K562 (cell line): ENCODE results near the gene NXN. TPM values are rescaled to one million over a fixed set of nuclear protein-coding genes. Genes with fewer than 3 reads are reported as not detected.

Experiments used
- ATAC-seq: fragments of 200-7000 bp; cut with Tn5 transposase; 3 replicates; pipeline ENCODE4 v1.9.1; 2020; ENCODE audit warnings: moderate library complexity
- BruUV-seq: library from RNA; stranded (reverse); fragments of 400-500 nt; replicated peaks from 2 replicates; lab custom pipeline; 2021; lab: Mats Ljungman, UMichigan
- CTCF ChIA-PET: fragments of 300-600 bp; formaldehyde crosslinking; extraction: SDS; loops from one replicate; lab custom pipeline; 2021; ENCODE audit warnings: low intra/inter-chr PET ratio; lab: Yijun Ruan, JAX
- POLR2A ChIA-PET: fragments of 300-600, 350-650 bp; sonication (Branson Sonifier 250); formaldehyde crosslinking; extraction: SDS; loops from one replicate; lab custom pipeline; 2021; ENCODE audit warnings: antibody characterized with exemption, inconsistent platforms; lab: Yijun Ruan, JAX
- DNase-seq, 4 experiments: peaks; one replicate each; pipeline versions ENCODE4 v3.0.0 to v3.0.0-alpha.2; 2011 to 2018; ENCODE audit warnings: low spot score in 3 of 4, mixed read lengths in 3 of 4; ENCODE audit errors: extremely low read depth in 1 of 4
- FAIRE-seq: peaks from 2 replicates; lab custom pipeline; 2011; peaks lifted over from hg19 to GRCh38; lab: Jason Lieb, UNC
- H2AFZ ChIP-seq: 2 replicates; pipeline ENCODE4 v1.6.0; 2011; ENCODE audit warnings: low read depth, low read length, control low read depth, inconsistent platforms
- H3K27ac ChIP-seq: fragments of 200-600 bp; 3 replicates; pipeline ENCODE4 v1.8.0; 2011; ENCODE audit warnings: low read depth, mild to moderate bottlenecking, control low read depth, inconsistent platforms, low read length, moderate library complexity, mixed read lengths; ENCODE audit errors: extremely low read depth
- H3K27me3 ChIP-seq, 2 experiments: fragments of 300-600 bp in 1 of 2; 2 replicates in 1 of 2; 3 replicates in 1 of 2; pipeline versions ENCODE4 v1.6.0 to v1.8.0; 2011; ENCODE audit warnings: inconsistent platforms in 2 of 2, low read length in 2 of 2, mild to moderate bottlenecking in 1 of 2, mixed read lengths in 1 of 2, moderate library complexity in 1 of 2; ENCODE audit not compliant: control insufficient read depth in 2 of 2, insufficient read depth in 2 of 2
- H3K36me3 ChIP-seq: fragments of 300-600 bp; 3 replicates; pipeline ENCODE4 v1.8.0; 2011; ENCODE audit warnings: mild to moderate bottlenecking, low read length, inconsistent platforms; ENCODE audit not compliant: control insufficient read depth, insufficient read depth
- H3K4me1 ChIP-seq, 2 experiments: fragments of 200-600 bp in 1 of 2; replicated peaks in 1 of 2; 2 replicates in 1 of 2; 3 replicates in 1 of 2; pipeline versions ENCODE4 v1.5.1 to v1.8.0; 2011; ENCODE audit warnings: inconsistent platforms in 2 of 2, low read length in 2 of 2, mild to moderate bottlenecking in 1 of 2, mixed read lengths in 1 of 2, moderate library complexity in 1 of 2; ENCODE audit not compliant: control insufficient read depth in 2 of 2, insufficient read depth in 2 of 2
- H3K4me2 ChIP-seq: 2 replicates; pipeline ENCODE4 v1.6.1; 2011; ENCODE audit warnings: low read length, control low read depth, inconsistent platforms, mixed read lengths; ENCODE audit not compliant: insufficient read depth
- H3K4me3 ChIP-seq: fragments of 200-600 bp; sonication (generic), shearing (Covaris generic); 2 replicates; pipeline ENCODE4 v1.5.1; 2016; ENCODE audit warnings: control low read depth, inconsistent platforms
- H3K79me2 ChIP-seq: fragments of 200-600 bp; 3 replicates; pipeline ENCODE4 v1.8.0; 2011; ENCODE audit warnings: low read length, inconsistent platforms; ENCODE audit not compliant: control insufficient read depth, insufficient read depth
- H3K9ac ChIP-seq, 2 experiments: 2 replicates each; pipeline versions ENCODE4 v1.6.0 to v1.6.1; 2011; ENCODE audit warnings: low read depth in 2 of 2, low read length in 2 of 2, control low read depth in 1 of 2, inconsistent platforms in 1 of 2, mild to moderate bottlenecking in 1 of 2, mixed read lengths in 1 of 2; ENCODE audit not compliant: insufficient read depth in 1 of 2
- H3K9me1 ChIP-seq: one replicate; pipeline ENCODE4 v1.6.0; 2011; ENCODE audit warnings: inconsistent platforms, mild to moderate bottlenecking, low read length, moderate library complexity; ENCODE audit not compliant: control insufficient read depth, insufficient read depth
- H3K9me3 ChIP-seq: replicated peaks from 2 replicates; pipeline ENCODE4 v1.5.1; 2011; ENCODE audit warnings: low read depth, low read length, inconsistent platforms; ENCODE audit not compliant: control insufficient read depth, insufficient read depth
- H4K20me1 ChIP-seq: replicated peaks from 2 replicates; pipeline ENCODE4 v1.6.1; 2011; ENCODE audit warnings: low read length, inconsistent platforms, mixed read lengths; ENCODE audit not compliant: control insufficient read depth, insufficient read depth
- BACH1 ChIP-seq: fragments of 200-800 bp; sonication (Bioruptor generic); IDR thresholded peaks from 2 replicates; pipeline ENCODE4 v1.6.1; 2016; ENCODE audit warnings: missing genetic modification characterization, missing compliant biosample characterization
- BHLHE40 ChIP-seq: IDR thresholded peaks from 2 replicates; pipeline ENCODE4 v1.6.1; 2011; ENCODE audit warnings: low read length, improper control_type of control experiment
- CBFB ChIP-seq: sonication (generic); formaldehyde crosslinking; IDR thresholded peaks from 2 replicates; pipeline ENCODE4 v1.4.0; 2020; ENCODE audit warnings: mild to moderate bottlenecking, missing genetic modification reagents
- ETS1 ChIP-seq: conservative IDR thresholded peaks from 2 replicates; pipeline ENCODE4 v1.6.1; 2011; ENCODE audit warnings: low read depth, mild to moderate bottlenecking, low read length; ENCODE audit not compliant: control insufficient read depth
- GTF2E2 ChIP-seq: fragments of 200-800 bp; sonication (Bioruptor generic); IDR thresholded peaks from 2 replicates; pipeline ENCODE4 v1.6.1; 2016; ENCODE audit warnings: missing genetic modification characterization, missing compliant biosample characterization
- GTF2F1 ChIP-seq: IDR thresholded peaks from 2 replicates; pipeline ENCODE4 v1.6.1; 2011; ENCODE audit warnings: low read depth, low read length, improper control_type of control experiment
- MCM5 ChIP-seq: fragments of 450-650 bp; IDR thresholded peaks from 2 replicates; pipeline ENCODE4 v1.6.1; 2016; ENCODE audit warnings: low read depth
- PHF21A ChIP-seq: fragments of 450-650 bp; IDR thresholded peaks from 2 replicates; pipeline ENCODE4 v1.6.1; 2017; ENCODE audit warnings: low read depth, borderline replicate concordance
- USF1 ChIP-seq: sonication (generic); formaldehyde crosslinking; IDR thresholded peaks from 2 replicates; pipeline ENCODE4 v1.9.0; 2022; ENCODE audit warnings: mild to moderate bottlenecking, missing genetic modification reagents
- XRCC5 ChIP-seq: fragments of 200-400 bp; formaldehyde crosslinking; IDR thresholded peaks from 2 replicates; pipeline ENCODE4 v1.6.1; 2017; ENCODE audit warnings: low read depth, mild to moderate bottlenecking, low read length
- ZEB2 ChIP-seq: fragments of 450-650 bp; IDR thresholded peaks from 2 replicates; pipeline ENCODE4 v1.6.1; 2016
- ZNF197 ChIP-seq: fragments of 200-800 bp; sonication (Bioruptor generic); IDR thresholded peaks from 2 replicates; pipeline ENCODE4 v1.6.1; 2016; ENCODE audit warnings: low read depth, missing genetic modification characterization, missing compliant biosample characterization
- ZNF77 ChIP-seq: fragments of 250-450 bp; sonication (Bioruptor Pico); IDR thresholded peaks from 2 replicates; pipeline ENCODE4 v1.5.0; 2020
- ZNF780A ChIP-seq: fragments of 250-450 bp; sonication (Bioruptor Pico); IDR thresholded peaks from 2 replicates; pipeline ENCODE4 v1.5.0; 2021; ENCODE audit warnings: mild to moderate bottlenecking
- WGBS: fragments of 100-300 bp; shearing (Covaris generic); methylation state at CpG from one replicate; pipeline ENCODE4 v1.1.6; 2016; ENCODE audit warnings: low coverage, mixed read lengths; ENCODE audit not compliant: insufficient coverage; ENCODE audit errors: missing lambda C conversion rate; 5-methylcytosine and 5-hydroxymethylcytosine counted together
- in situ Hi-C: fragments of 300-500 bp; cut with MboI; formaldehyde crosslinking; loops from 4 replicates; pipeline ENCODE4 v1.15.0; 2018; ENCODE audit warnings: inconsistent platforms, mixed read lengths
- intact Hi-C: fragments of 100-400 bp; cut with micrococcal nuclease; formaldehyde crosslinking; loops from 2 replicates; pipeline ENCODE4 v1.14.2; 2022
- polyA plus RNA-seq, 8 experiments: library from polyadenylated mRNA; depleted of rRNA in 4 of 8; stranded (reverse) in 5 of 8; unstranded in 3 of 8; fragments of >200 nt; fragmentation: Nextera tagmentation in 2 of 8; fragmentation: Illumina TruSeq in 1 of 8; extraction: Ambion mirVana in 2 of 8; extraction: Trizol in 1 of 8; gene quantifications; 2 replicates each; pipeline versions ENCODE4 v1.2.1 to v1.2.3, GENCODE V29; 2011 to 2014; ENCODE audit warnings: inconsistent platforms in 1 of 8, missing spikeins in 1 of 8
- total RNA-seq, 7 experiments: library from RNA; depleted of rRNA in 6 of 7; stranded (reverse); fragments of >200 nt in 6 of 7; fragmentation: Illumina TruSeq in 2 of 7; extraction: Trizol in 2 of 7; gene quantifications; 2 replicates each; pipeline versions ENCODE4 v1.2.1 to v1.2.3, GENCODE V29; 2011 to 2021; ENCODE audit warnings: low replicate concordance in 1 of 7

Gene NXN
- total and polyA plus RNA-seq, 9 of the 15 experiments (the other 6 are each of a cell fraction or from before 2014, with no cell fraction given) = 0.08 to 0.39 (median 0.29) TPM; not detected in 5

- CTCF ChIA-PET = no interaction called here
- in situ Hi-C loops = loop anchor here (5.0 to 10.0 kb wide), 2 partner anchors 201 to 564 kb away; no protein-coding TSS in a partner anchor
- TF ChIP-seq USF1 (peak; percentile 44; the same call in 1 of the 2 replicates), GTF2E2 (tag) (no peak)
These were observed 9.0 kb upstream of the NXN start for GRCh38 chr17:988561-988960.

GRCh38 chr17:987931-988330 is 8.4 kb upstream of the NXN start:
- in situ Hi-C loops = loop anchor here (5.0 to 10.0 kb wide), 2 partner anchors 201 to 563 kb away; no protein-coding TSS in a partner anchor
- WGBS = 24% methylated on average over 14 of the region's 15 CpGs
- Histone ChIP-seq H4K20me1 (no peaks in the 10 kb centered on the region), H3K9ac (no peak overlapping the region), H3K4me2 (no peak overlapping the region), H3K9me1 (no peaks in the 10 kb centered on the region), H3K27ac (no peak overlapping the region), H3K36me3 (no peaks in the 10 kb centered on the region), H2AFZ (no peak overlapping the region), H3K27me3 (peaks cover 0 to 23% of the 10 kb centered on the region in 2 experiments; a peak in 3 of 5 replicates), H3K4me1 (no peaks in the 10 kb centered on the region; a peak in 1 of 5 replicates), H3K4me3 (no peak overlapping the region), H3K9me3 (no peaks in the 10 kb centered on the region), H3K79me2 (no peaks in the 10 kb centered on the region)
- ATAC-seq (no peak), DNase-seq (no peak), FAIRE-seq (no peak)
- ChIA-PET CTCF (no interaction called here), POLR2A (no interaction called here)
- TF ChIP-seq BHLHE40 (no peak), XRCC5 (no peak), PHF21A (no peak), ETS1 (no peak), GTF2F1 (no peak), BACH1 (no peak), ZNF77 (no peak), ZNF780A (CRISPR knock-in tag) (no peak), MCM5 (no peak), ZEB2 (no peak), CBFB (CRISPR knock-in tag) (no peak), ZNF197 (CRISPR knock-in tag) (no peak)
- intact Hi-C loops = no loop called here
- BruUV-seq = no TSS peak

More at GRCh38 chr17:988561-988960, 9.0 kb upstream of the NXN start:
- Histone ChIP-seq H3K9ac (no peak overlapping the region), H3K4me1 (no peaks in the 10 kb centered on the region; a peak in 1 of 5 replicates), H2AFZ (no peak overlapping the region), H4K20me1 (no peaks in the 10 kb centered on the region), H3K36me3 (no peaks in the 10 kb centered on the region), H3K4me3 (no peak overlapping the region), H3K27ac (no peak overlapping the region), H3K27me3 (peaks cover 0 to 23% of the 10 kb centered on the region in 2 experiments; a peak in 3 of 5 replicates), H3K9me1 (no peaks in the 10 kb centered on the region), H3K4me2 (no peak overlapping the region), H3K79me2 (no peaks in the 10 kb centered on the region), H3K9me3 (no peaks in the 10 kb centered on the region)
- FAIRE-seq = no peak
- POLR2A ChIA-PET = no interaction called here
- no peak for DNase-seq
- intact Hi-C loops = no loop called here
- 8% methylated on average over 11 of the region's 11 CpGs for WGBS
- ATAC-seq = no peak
- no TSS peak for BruUV-seq
